K562 (cell line): Measurements from ENCODE around the gene ARPC4. TPM values are rescaled to one million over a fixed set of nuclear protein-coding genes. Genes with fewer than 3 reads are reported as not detected.

Source experiments
- ATAC-seq: fragments of 200-7000 bp; cut with Tn5 transposase; 3 replicates; pipeline ENCODE4 v1.9.1; 2020; ENCODE audit warnings: moderate library complexity
- BruUV-seq: library from RNA; stranded (reverse); fragments of 400-500 nt; replicated peaks from 2 replicates; lab custom pipeline; 2021; lab: Mats Ljungman, UMichigan
- CTCF ChIA-PET: fragments of 300-600 bp; formaldehyde crosslinking; extraction: SDS; loops from one replicate; lab custom pipeline; 2021; ENCODE audit warnings: low intra/inter-chr PET ratio; lab: Yijun Ruan, JAX
- POLR2A ChIA-PET: fragments of 300-600, 350-650 bp; sonication (Branson Sonifier 250); formaldehyde crosslinking; extraction: SDS; loops from one replicate; lab custom pipeline; 2021; ENCODE audit warnings: antibody characterized with exemption, inconsistent platforms; lab: Yijun Ruan, JAX
- DNase-seq, 4 experiments: peaks; one replicate each; pipeline versions ENCODE4 v3.0.0 to v3.0.0-alpha.2; 2011 to 2018; ENCODE audit warnings: low spot score in 3 of 4, mixed read lengths in 3 of 4; ENCODE audit errors: extremely low read depth in 1 of 4
- FAIRE-seq: peaks from 2 replicates; lab custom pipeline; 2011; peaks lifted over from hg19 to GRCh38; lab: Jason Lieb, UNC
- H2AFZ ChIP-seq: 2 replicates; pipeline ENCODE4 v1.6.0; 2011; ENCODE audit warnings: low read depth, low read length, control low read depth, inconsistent platforms
- H3K27ac ChIP-seq: fragments of 200-600 bp; 3 replicates; pipeline ENCODE4 v1.8.0; 2011; ENCODE audit warnings: low read depth, mild to moderate bottlenecking, control low read depth, inconsistent platforms, low read length, moderate library complexity, mixed read lengths; ENCODE audit errors: extremely low read depth
- H3K27me3 ChIP-seq, 2 experiments: fragments of 300-600 bp in 1 of 2; 2 replicates in 1 of 2; 3 replicates in 1 of 2; pipeline versions ENCODE4 v1.6.0 to v1.8.0; 2011; ENCODE audit warnings: inconsistent platforms in 2 of 2, low read length in 2 of 2, mild to moderate bottlenecking in 1 of 2, mixed read lengths in 1 of 2, moderate library complexity in 1 of 2; ENCODE audit not compliant: control insufficient read depth in 2 of 2, insufficient read depth in 2 of 2
- H3K36me3 ChIP-seq: fragments of 300-600 bp; 3 replicates; pipeline ENCODE4 v1.8.0; 2011; ENCODE audit warnings: mild to moderate bottlenecking, low read length, inconsistent platforms; ENCODE audit not compliant: control insufficient read depth, insufficient read depth
- H3K4me1 ChIP-seq, 2 experiments: fragments of 200-600 bp in 1 of 2; replicated peaks in 1 of 2; 2 replicates in 1 of 2; 3 replicates in 1 of 2; pipeline versions ENCODE4 v1.5.1 to v1.8.0; 2011; ENCODE audit warnings: inconsistent platforms in 2 of 2, low read length in 2 of 2, mild to moderate bottlenecking in 1 of 2, mixed read lengths in 1 of 2, moderate library complexity in 1 of 2; ENCODE audit not compliant: control insufficient read depth in 2 of 2, insufficient read depth in 2 of 2
- H3K4me2 ChIP-seq: 2 replicates; pipeline ENCODE4 v1.6.1; 2011; ENCODE audit warnings: low read length, control low read depth, inconsistent platforms, mixed read lengths; ENCODE audit not compliant: insufficient read depth
- H3K4me3 ChIP-seq: fragments of 200-600 bp; sonication (generic), shearing (Covaris generic); 2 replicates; pipeline ENCODE4 v1.5.1; 2016; ENCODE audit warnings: control low read depth, inconsistent platforms
- H3K79me2 ChIP-seq: fragments of 200-600 bp; 3 replicates; pipeline ENCODE4 v1.8.0; 2011; ENCODE audit warnings: low read length, inconsistent platforms; ENCODE audit not compliant: control insufficient read depth, insufficient read depth
- H3K9ac ChIP-seq, 2 experiments: 2 replicates each; pipeline versions ENCODE4 v1.6.0 to v1.6.1; 2011; ENCODE audit warnings: low read depth in 2 of 2, low read length in 2 of 2, control low read depth in 1 of 2, inconsistent platforms in 1 of 2, mild to moderate bottlenecking in 1 of 2, mixed read lengths in 1 of 2; ENCODE audit not compliant: insufficient read depth in 1 of 2
- H3K9me1 ChIP-seq: one replicate; pipeline ENCODE4 v1.6.0; 2011; ENCODE audit warnings: inconsistent platforms, mild to moderate bottlenecking, low read length, moderate library complexity; ENCODE audit not compliant: control insufficient read depth, insufficient read depth
- H3K9me3 ChIP-seq: replicated peaks from 2 replicates; pipeline ENCODE4 v1.5.1; 2011; ENCODE audit warnings: low read depth, low read length, inconsistent platforms; ENCODE audit not compliant: control insufficient read depth, insufficient read depth
- H4K20me1 ChIP-seq: replicated peaks from 2 replicates; pipeline ENCODE4 v1.6.1; 2011; ENCODE audit warnings: low read length, inconsistent platforms, mixed read lengths; ENCODE audit not compliant: control insufficient read depth, insufficient read depth
- DLX4 ChIP-seq: fragments of 250-450 bp; sonication (Bioruptor Pico); IDR thresholded peaks from 2 replicates; pipeline ENCODE4 v1.6.1; 2021; ENCODE audit warnings: mild to moderate bottlenecking
- POLR2G ChIP-seq: fragments of 200-400 bp; formaldehyde crosslinking; IDR thresholded peaks from 2 replicates; pipeline ENCODE4 v1.6.1; 2017; ENCODE audit warnings: low read depth, mild to moderate bottlenecking, antibody characterized with exemption, low read length, moderate library complexity
- RBFOX2 ChIP-seq: fragments of 200-400 bp; formaldehyde crosslinking; IDR thresholded peaks from 2 replicates; pipeline ENCODE4 v1.6.1; 2017; ENCODE audit warnings: low read depth, mild to moderate bottlenecking, low read length, moderate library complexity
- WGBS: fragments of 100-300 bp; shearing (Covaris generic); methylation state at CpG from one replicate; pipeline ENCODE4 v1.1.6; 2016; ENCODE audit warnings: low coverage, mixed read lengths; ENCODE audit not compliant: insufficient coverage; ENCODE audit errors: missing lambda C conversion rate; 5-methylcytosine and 5-hydroxymethylcytosine counted together
- in situ Hi-C: fragments of 300-500 bp; cut with MboI; formaldehyde crosslinking; loops from 4 replicates; pipeline ENCODE4 v1.15.0; 2018; ENCODE audit warnings: inconsistent platforms, mixed read lengths
- intact Hi-C: fragments of 100-400 bp; cut with micrococcal nuclease; formaldehyde crosslinking; loops from 2 replicates; pipeline ENCODE4 v1.14.2; 2022
- polyA plus RNA-seq, 8 experiments: library from polyadenylated mRNA; depleted of rRNA in 4 of 8; stranded (reverse) in 5 of 8; unstranded in 3 of 8; fragments of >200 nt; fragmentation: Nextera tagmentation in 2 of 8; fragmentation: Illumina TruSeq in 1 of 8; extraction: Ambion mirVana in 2 of 8; extraction: Trizol in 1 of 8; gene quantifications; 2 replicates each; pipeline versions ENCODE4 v1.2.1 to v1.2.3, GENCODE V29; 2011 to 2014; ENCODE audit warnings: inconsistent platforms in 1 of 8, missing spikeins in 1 of 8
- total RNA-seq, 7 experiments: library from RNA; depleted of rRNA in 6 of 7; stranded (reverse); fragments of >200 nt in 6 of 7; fragmentation: Illumina TruSeq in 2 of 7; extraction: Trizol in 2 of 7; gene quantifications; 2 replicates each; pipeline versions ENCODE4 v1.2.1 to v1.2.3, GENCODE V29; 2011 to 2021; ENCODE audit warnings: low replicate concordance in 1 of 7

Gene ARPC4
- total and polyA plus RNA-seq, 9 of the 15 experiments (the other 6 are each of a cell fraction or from before 2014, with no cell fraction given) = 20.1 to 153 (median 119) TPM

GRCh38 chr3:9806137-9806536 is 13.3 kb downstream of the ARPC4 start:
- Histone ChIP-seq H3K36me3 (peaks cover 87% of the 10 kb centered on the region), H3K9me3 (no peaks in the 10 kb centered on the region), H2AFZ (no peak overlapping the region), H3K79me2 (no peaks in the 10 kb centered on the region), H4K20me1 (0 out of 2 replicates have a peak, but pooled peaks cover 3% of the 10 kb centered on the region), H3K4me2 (no peak overlapping the region), H3K27me3 (no peaks in the 10 kb centered on the region), H3K9ac (no peak overlapping the region; a peak in 1 of 4 replicates), H3K4me1 (peaks cover 0 to 8% of the 10 kb centered on the region in 2 experiments; a peak in 2 of 5 replicates), H3K4me3 (no peak overlapping the region), H3K27ac (no peak overlapping the region), H3K9me1 (peaks cover 2% of the 10 kb centered on the region)
- TF ChIP-seq POLR2G (peak; percentile 59), DLX4 (CRISPR knock-in tag) (no peak), RBFOX2 (peak; percentile 61)
- ChIA-PET POLR2A (interaction anchor here (0.5 to 6.7 kb wide), 5 partner anchors 9 to 292 kb away, joined by 3 to 49 read pairs (median 6); partner anchors contain the start of genes ARPC4, RPUSD3 and TADA3), CTCF (interaction anchor here (0.7 kb wide), 1 partner anchor 521 kb away, joined by 3 read pairs; no protein-coding TSS in a partner anchor)
- intact Hi-C loops (no loop called here), in situ Hi-C loops (no loop called here)
- no peak for ATAC-seq
- FAIRE-seq = no peak
- BruUV-seq = no TSS peak
- DNase-seq = no peak
- 93% methylated on average over 12 of the region's 12 CpGs for WGBS
